K562 (cell line): ENCODE data around the gene TMIGD1. TPM values are rescaled to one million over a fixed set of nuclear protein-coding genes. Genes with fewer than 3 reads are reported as not detected.

ENCODE experiments used
- ARHGAP35 ChIP-seq: fragments of 450-650 bp; IDR thresholded peaks from 2 replicates; pipeline ENCODE4 v1.6.1; 2018; ENCODE audit not compliant: partially characterized antibody
- BACH1 ChIP-seq: fragments of 200-800 bp; sonication (Bioruptor generic); IDR thresholded peaks from 2 replicates; pipeline ENCODE4 v1.6.1; 2016; ENCODE audit warnings: missing genetic modification characterization, missing compliant biosample characterization
- DNMT1 ChIP-seq: fragments of 450-650 bp; IDR thresholded peaks from 2 replicates; pipeline ENCODE4 v1.6.1; 2016; ENCODE audit warnings: antibody characterized with exemption, mild to moderate bottlenecking
- ELF2 ChIP-seq: fragments of 250-450 bp; sonication (Bioruptor Pico); IDR thresholded peaks from 2 replicates; pipeline ENCODE4 v1.5.0; 2021; ENCODE audit warnings: mild to moderate bottlenecking
- EP300 ChIP-seq: IDR thresholded peaks from 2 replicates; pipeline ENCODE4 v1.6.1; 2012; ENCODE audit warnings: low read length, improper control_type of control experiment
- ESRRA ChIP-seq: fragments of 450-650 bp; IDR thresholded peaks from 2 replicates; pipeline ENCODE4 v1.6.1; 2014; ENCODE audit warnings: low read depth, mild to moderate bottlenecking, moderate library complexity, borderline replicate concordance
- ETV6 ChIP-seq, 3 experiments: fragments of 150-350 bp in 1 of 3; sonication (generic) in 1 of 3; formaldehyde crosslinking in 1 of 3; IDR thresholded peaks; 2 replicates each; pipeline versions ENCODE4 v1.6.1 to v1.8.0; 2014 to 2022; ENCODE audit warnings: borderline replicate concordance in 2 of 3, low read depth in 2 of 3, antibody characterized with exemption in 1 of 3, low read length in 1 of 3, mild to moderate bottlenecking in 1 of 3, missing genetic modification reagents in 1 of 3
- GATAD2B ChIP-seq: fragments of 450-650 bp; IDR thresholded peaks from 2 replicates; pipeline ENCODE4 v1.6.1; 2017; ENCODE audit warnings: mild to moderate bottlenecking, borderline replicate concordance
- KLF16 ChIP-seq: IDR thresholded peaks from 2 replicates; pipeline ENCODE4 v1.6.1; 2016; ENCODE audit warnings: antibody characterized with exemption
- MEIS2 ChIP-seq: fragments of 450-650 bp; IDR thresholded peaks from 2 replicates; pipeline ENCODE4 v1.6.1; 2014; ENCODE audit warnings: mild to moderate bottlenecking; ENCODE audit not compliant: partially characterized antibody
- MYC ChIP-seq, 2 experiments: fragments of 250-450 bp in 1 of 2; sonication (Bioruptor Pico) in 1 of 2; IDR thresholded peaks; 2 replicates each; pipeline versions ENCODE4 v1.5.1 to v1.6.1; 2012 to 2021; ENCODE audit warnings: low read depth in 2 of 2, borderline replicate concordance in 1 of 2, improper control_type of control experiment in 1 of 2, low read length in 1 of 2, mild to moderate bottlenecking in 1 of 2, moderate library complexity in 1 of 2
- NBN ChIP-seq: fragments of 450-650 bp; IDR thresholded peaks from 2 replicates; pipeline ENCODE4 v1.6.1; 2016; ENCODE audit warnings: low read depth, mild to moderate bottlenecking
- NR2C1 ChIP-seq, 2 experiments: fragments of 450-650 bp; IDR thresholded peaks; 2 replicates each; pipeline ENCODE4 v1.6.1; 2017; ENCODE audit warnings: mild to moderate bottlenecking in 2 of 2, antibody characterized with exemption in 1 of 2, inconsistent platforms in 1 of 2, missing compliant biosample characterization in 1 of 2, missing genetic modification characterization in 1 of 2
- RBBP5 ChIP-seq: fragments of 200-600 bp; sonication (generic); IDR thresholded peaks from 2 replicates; pipeline ENCODE4 v1.6.1; 2012; ENCODE audit warnings: borderline replicate concordance, mild to moderate bottlenecking, low read length, control low read depth, inconsistent platforms; ENCODE audit not compliant: insufficient read depth, poor library complexity, severe bottlenecking
- TAF15 ChIP-seq: fragments of 200-400 bp; formaldehyde crosslinking; IDR thresholded peaks from 2 replicates; pipeline ENCODE4 v1.6.1; 2017; ENCODE audit warnings: mild to moderate bottlenecking, low read depth, low read length, moderate library complexity
- TAF9B ChIP-seq: fragments of 450-650 bp; IDR thresholded peaks from 2 replicates; pipeline ENCODE4 v1.6.1; 2018; ENCODE audit warnings: mild to moderate bottlenecking; ENCODE audit not compliant: partially characterized antibody
- TAL1 ChIP-seq: fragments of 450-650 bp; IDR thresholded peaks from 2 replicates; pipeline ENCODE4 v1.6.1; 2016; ENCODE audit warnings: mild to moderate bottlenecking
- ZEB2 ChIP-seq: fragments of 450-650 bp; IDR thresholded peaks from 2 replicates; pipeline ENCODE4 v1.6.1; 2016
- ZNF175 ChIP-seq: fragments of 200-800 bp; sonication (Bioruptor generic); IDR thresholded peaks from 2 replicates; pipeline ENCODE4 v1.6.1; 2016; ENCODE audit warnings: low read depth, mild to moderate bottlenecking, missing genetic modification characterization, missing compliant biosample characterization
- ZNF766 ChIP-seq: fragments of 200-800 bp; sonication (Bioruptor generic); conservative IDR thresholded peaks from 2 replicates; pipeline ENCODE4 v1.6.1; 2016; ENCODE audit warnings: missing genetic modification characterization, missing compliant biosample characterization
- polyA plus RNA-seq, 8 experiments: library from polyadenylated mRNA; depleted of rRNA in 4 of 8; stranded (reverse) in 5 of 8; unstranded in 3 of 8; fragments of >200 nt; fragmentation: Nextera tagmentation in 2 of 8; fragmentation: Illumina TruSeq in 1 of 8; extraction: Ambion mirVana in 2 of 8; extraction: Trizol in 1 of 8; gene quantifications; 2 replicates each; pipeline versions ENCODE4 v1.2.1 to v1.2.3, GENCODE V29; 2011 to 2014; ENCODE audit warnings: inconsistent platforms in 1 of 8, missing spikeins in 1 of 8
- total RNA-seq, 7 experiments: library from RNA; depleted of rRNA in 6 of 7; stranded (reverse); fragments of >200 nt in 6 of 7; fragmentation: Illumina TruSeq in 2 of 7; extraction: Trizol in 2 of 7; gene quantifications; 2 replicates each; pipeline versions ENCODE4 v1.2.1 to v1.2.3, GENCODE V29; 2011 to 2021; ENCODE audit warnings: low replicate concordance in 1 of 7
- TF ChIP-seq, protein P1 (sequence below), 3 experiments: fragments of 200-800 bp in 1 of 3; fragments of 250-450 bp in 1 of 3; fragments of 450-650 bp in 1 of 3; sonication (Bioruptor Pico) in 1 of 3; sonication (Bioruptor generic) in 1 of 3; formaldehyde crosslinking in 1 of 3; IDR thresholded peaks; 2 replicates each; pipeline versions ENCODE4 v1.6.1 to v1.8.0; 2016 to 2022; ENCODE audit warnings: mild to moderate bottlenecking in 2 of 3, missing genetic modification characterization in 2 of 3, missing compliant biosample characterization in 1 of 3, moderate library complexity in 1 of 3
- TF ChIP-seq, protein P2 (sequence below): sonication (generic); formaldehyde crosslinking; IDR thresholded peaks from 2 replicates; pipeline ENCODE4 v1.8.0; 2022; ENCODE audit warnings: missing genetic modification reagents, mild to moderate bottlenecking, moderate library complexity, borderline replicate concordance

TMIGD1 gene
- total and polyA plus RNA-seq, 9 of the 15 experiments (the other 6 are each of a cell fraction or from before 2014, with no cell fraction given): not detected

DNA sequence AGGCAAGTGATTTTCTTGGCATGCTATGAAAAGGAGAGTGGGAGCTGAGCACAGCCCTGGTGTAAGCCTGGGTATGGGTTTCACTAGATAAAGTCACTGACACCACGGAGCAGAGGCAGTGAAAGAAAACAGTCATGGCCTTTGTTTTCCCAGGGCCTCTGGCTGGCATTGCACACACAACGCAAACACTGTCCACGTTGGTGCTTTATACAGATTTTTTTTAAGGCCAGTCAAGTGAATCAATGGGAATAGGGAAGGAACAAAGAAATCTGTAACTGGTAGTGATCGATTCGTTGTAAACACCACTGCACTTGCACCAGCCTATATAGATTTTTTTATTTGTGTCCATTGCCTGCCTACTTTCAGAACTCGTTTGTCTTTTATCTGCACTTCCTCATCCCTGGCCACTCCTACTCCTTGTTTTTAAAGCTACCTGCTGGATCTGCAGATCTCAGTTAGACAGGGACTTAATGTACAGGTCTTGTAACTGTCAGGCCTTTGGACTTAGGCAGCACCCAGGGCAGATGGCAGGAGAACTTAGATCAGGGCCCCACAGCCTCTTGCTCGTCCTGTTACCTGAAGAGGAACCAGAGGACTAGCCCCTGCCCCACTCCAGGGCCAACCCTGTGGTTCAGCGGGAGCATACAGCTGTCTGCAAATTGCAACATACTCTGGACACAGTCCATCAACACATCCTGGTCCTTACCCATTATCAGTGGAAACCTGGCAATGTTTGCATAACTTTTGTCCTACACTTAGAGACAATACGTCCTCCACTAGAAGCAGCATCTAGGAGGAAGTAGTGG lies 10.6 kb upstream of the TMIGD1 start (continued):
- TF ChIP-seq, protein P1, sequence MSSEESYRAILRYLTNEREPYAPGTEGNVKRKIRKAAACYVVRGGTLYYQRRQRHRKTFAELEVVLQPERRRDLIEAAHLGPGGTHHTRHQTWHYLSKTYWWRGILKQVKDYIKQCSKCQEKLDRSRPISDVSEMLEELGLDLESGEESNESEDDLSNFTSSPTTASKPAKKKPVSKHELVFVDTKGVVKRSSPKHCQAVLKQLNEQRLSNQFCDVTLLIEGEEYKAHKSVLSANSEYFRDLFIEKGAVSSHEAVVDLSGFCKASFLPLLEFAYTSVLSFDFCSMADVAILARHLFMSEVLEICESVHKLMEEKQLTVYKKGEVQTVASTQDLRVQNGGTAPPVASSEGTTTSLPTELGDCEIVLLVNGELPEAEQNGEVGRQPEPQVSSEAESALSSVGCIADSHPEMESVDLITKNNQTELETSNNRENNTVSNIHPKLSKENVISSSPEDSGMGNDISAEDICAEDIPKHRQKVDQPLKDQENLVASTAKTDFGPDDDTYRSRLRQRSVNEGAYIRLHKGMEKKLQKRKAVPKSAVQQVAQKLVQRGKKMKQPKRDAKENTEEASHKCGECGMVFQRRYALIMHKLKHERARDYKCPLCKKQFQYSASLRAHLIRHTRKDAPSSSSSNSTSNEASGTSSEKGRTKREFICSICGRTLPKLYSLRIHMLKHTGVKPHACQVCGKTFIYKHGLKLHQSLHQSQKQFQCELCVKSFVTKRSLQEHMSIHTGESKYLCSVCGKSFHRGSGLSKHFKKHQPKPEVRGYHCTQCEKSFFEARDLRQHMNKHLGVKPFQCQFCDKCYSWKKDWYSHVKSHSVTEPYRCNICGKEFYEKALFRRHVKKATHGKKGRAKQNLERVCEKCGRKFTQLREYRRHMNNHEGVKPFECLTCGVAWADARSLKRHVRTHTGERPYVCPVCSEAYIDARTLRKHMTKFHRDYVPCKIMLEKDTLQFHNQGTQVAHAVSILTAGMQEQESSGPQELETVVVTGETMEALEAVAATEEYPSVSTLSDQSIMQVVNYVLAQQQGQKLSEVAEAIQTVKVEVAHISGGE (CRISPR knock-in tag; IDR thresholded peaks at IDR 0.05): peak in 1 of 3 experiments; percentile 57; a peak in 1 of 6 replicates
- peak; percentile 60; the same call in 1 of the 2 replicates for TF ChIP-seq ELF2 (CRISPR knock-in tag)
- 0 out of 4 replicates have a peak, but pooled peaks of 1 of the 2 experiments have one; percentile 28 for TF ChIP-seq ETV6 (IDR thresholded peaks at IDR 0.05; ENCODE audit: borderline replicate concordance in 1 of 2, low read depth in 2 of 2, low read length in 1 of 2)
- TF ChIP-seq ETV6 (CRISPR knock-in tag; IDR thresholded peaks at IDR 0.05; ENCODE audit: borderline replicate concordance): no peak
- TF ChIP-seq ZNF766: 0 out of 2 replicates have a peak, but pooled peaks have one; percentile 29
- TF ChIP-seq ZNF175: 0 out of 2 replicates have a peak, but pooled peaks have one; percentile 43
- peak; percentile 55 for TF ChIP-seq RBBP5
- TF ChIP-seq DNMT1: no peak
- TF ChIP-seq EP300: peak; percentile 79
- peak; percentile 65; the same call in 1 of the 2 replicates for TF ChIP-seq BACH1 (tag)
- peak; percentile 36; the same call in 1 of the 2 replicates for TF ChIP-seq NR2C1 (IDR thresholded peaks at IDR 0.05)
- 0 out of 2 replicates have a peak, but pooled peaks have one; percentile 40 for TF ChIP-seq NR2C1 (tag; IDR thresholded peaks at IDR 0.05)
- TF ChIP-seq TAF9B: peak; percentile 36
- TF ChIP-seq ESRRA: peak; percentile 76; the same call in 1 of the 2 replicates
- TF ChIP-seq, protein P2, sequence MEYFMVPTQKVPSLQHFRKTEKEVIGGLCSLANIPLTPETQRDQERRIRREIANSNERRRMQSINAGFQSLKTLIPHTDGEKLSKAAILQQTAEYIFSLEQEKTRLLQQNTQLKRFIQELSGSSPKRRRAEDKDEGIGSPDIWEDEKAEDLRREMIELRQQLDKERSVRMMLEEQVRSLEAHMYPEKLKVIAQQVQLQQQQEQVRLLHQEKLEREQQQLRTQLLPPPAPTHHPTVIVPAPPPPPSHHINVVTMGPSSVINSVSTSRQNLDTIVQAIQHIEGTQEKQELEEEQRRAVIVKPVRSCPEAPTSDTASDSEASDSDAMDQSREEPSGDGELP: peak; percentile 94
- peak; percentile 71 for TF ChIP-seq KLF16
- peak; percentile 75 for TF ChIP-seq TAL1
- peak; percentile 91 for TF ChIP-seq MEIS2
- no peak for TF ChIP-seq ARHGAP35
- TF ChIP-seq ZEB2: peak; percentile 78
- TF ChIP-seq TAF15: no peak
- peak; percentile 48; the same call in 1 of the 2 replicates for TF ChIP-seq NBN
- no peak for TF ChIP-seq GATAD2B
- TF ChIP-seq MYC (IDR thresholded peaks at IDR 0.05; ENCODE audit: low read depth, low read length): 0 out of 2 replicates have a peak, but pooled peaks have one; percentile 20
- TF ChIP-seq MYC (CRISPR knock-in tag; IDR thresholded peaks at IDR 0.05; ENCODE audit: borderline replicate concordance, low read depth): no peak
